ENCODE results near the gene FAR1. TPM values are rescaled to one million over a fixed set of nuclear protein-coding genes. Genes with fewer than 3 reads are reported as not detected.

Gene FAR1
- total RNA-seq, 4 donors from 2014 or later: 51.3 to 142 (median 89.5) TPM

DNA sequence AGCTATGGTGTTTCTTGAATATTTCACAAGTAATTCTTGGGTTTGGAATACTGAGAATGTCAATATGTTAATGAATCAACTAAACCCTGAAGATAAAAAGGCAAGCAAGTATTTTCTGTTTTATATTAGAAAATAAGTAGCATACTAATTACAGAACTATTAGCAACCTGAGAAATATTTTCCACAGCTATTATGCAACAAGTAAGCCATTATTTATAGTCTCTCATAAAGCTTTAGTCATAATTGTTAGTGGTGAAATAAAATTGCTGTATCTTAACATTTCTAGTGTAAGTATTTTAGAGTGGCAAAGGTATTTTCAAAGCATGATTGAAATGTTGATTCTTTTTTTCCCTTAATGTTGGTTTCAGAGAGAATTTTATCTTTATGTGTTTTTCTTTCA is 53.3 kb downstream of the FAR1 start:
- Histone ChIP-seq H3K4me3 (no peak overlapping the region), H3K9me3 (no peaks in the 10 kb centered on the region), H3K27ac (no peak overlapping the region), H3K36me3 (peaks cover 0 to 21% (median 4%) of the 10 kb centered on the region in 4 donors), H3K27me3 (no peaks in the 10 kb centered on the region), H3K4me1 (no peaks in the 10 kb centered on the region)
- DNase-seq: no peak
- in situ Hi-C loops (cut with MboI; ENCODE audit: low pct_ligation_motif_present in 1 of 4, low pct_unique_long_range_greater_than_20kb in 1 of 4, low sequenced_read_pairs in 3 of 4) (no loop called here), intact Hi-C loops (cut with DNase I; ENCODE audit: low total_unique reads) (no loop called here)
- TF ChIP-seq POLR2A (IDR thresholded peaks at IDR 0.05) (no peak), EP300 (IDR thresholded peaks at IDR 0.05; ENCODE audit: low read depth) (no peak), POLR2AphosphoS5 (IDR thresholded peaks at IDR 0.05) (no peak)
- TF ChIP-seq, protein P1, sequence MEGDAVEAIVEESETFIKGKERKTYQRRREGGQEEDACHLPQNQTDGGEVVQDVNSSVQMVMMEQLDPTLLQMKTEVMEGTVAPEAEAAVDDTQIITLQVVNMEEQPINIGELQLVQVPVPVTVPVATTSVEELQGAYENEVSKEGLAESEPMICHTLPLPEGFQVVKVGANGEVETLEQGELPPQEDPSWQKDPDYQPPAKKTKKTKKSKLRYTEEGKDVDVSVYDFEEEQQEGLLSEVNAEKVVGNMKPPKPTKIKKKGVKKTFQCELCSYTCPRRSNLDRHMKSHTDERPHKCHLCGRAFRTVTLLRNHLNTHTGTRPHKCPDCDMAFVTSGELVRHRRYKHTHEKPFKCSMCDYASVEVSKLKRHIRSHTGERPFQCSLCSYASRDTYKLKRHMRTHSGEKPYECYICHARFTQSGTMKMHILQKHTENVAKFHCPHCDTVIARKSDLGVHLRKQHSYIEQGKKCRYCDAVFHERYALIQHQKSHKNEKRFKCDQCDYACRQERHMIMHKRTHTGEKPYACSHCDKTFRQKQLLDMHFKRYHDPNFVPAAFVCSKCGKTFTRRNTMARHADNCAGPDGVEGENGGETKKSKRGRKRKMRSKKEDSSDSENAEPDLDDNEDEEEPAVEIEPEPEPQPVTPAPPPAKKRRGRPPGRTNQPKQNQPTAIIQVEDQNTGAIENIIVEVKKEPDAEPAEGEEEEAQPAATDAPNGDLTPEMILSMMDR (IDR thresholded peaks at IDR 0.05): no peak

DNA sequence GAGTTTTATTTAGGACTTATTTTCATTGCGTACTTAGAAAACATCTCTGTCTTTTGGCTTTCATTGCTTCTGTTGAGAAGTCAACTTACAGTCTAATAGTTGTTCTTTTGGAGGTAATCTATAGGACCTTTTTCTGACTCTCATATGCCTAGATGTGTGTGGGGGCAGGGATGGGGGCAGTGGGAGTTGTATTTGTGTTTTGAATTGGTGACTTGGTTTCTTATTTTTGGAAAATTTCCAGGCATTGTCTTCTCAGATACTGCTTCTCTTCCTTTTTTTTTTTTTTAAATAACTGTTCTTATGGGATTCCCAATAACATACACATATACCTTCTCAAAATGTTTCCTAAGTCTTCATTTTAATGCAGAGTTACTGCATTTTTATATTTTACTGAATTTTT is 58.0 kb downstream of the FAR1 start:
- TF ChIP-seq POLR2AphosphoS5 (IDR thresholded peaks at IDR 0.05): no peak
- TF ChIP-seq, protein P1 (IDR thresholded peaks at IDR 0.05): no peak
- no peak for TF ChIP-seq EP300 (IDR thresholded peaks at IDR 0.05; ENCODE audit: low read depth)
- no peak for TF ChIP-seq POLR2A (IDR thresholded peaks at IDR 0.05)
- Histone ChIP-seq H3K9me3 (no peaks in the 10 kb centered on the region), H3K4me3 (no peak overlapping the region), H3K27me3 (no peaks in the 10 kb centered on the region), H3K27ac (no peak overlapping the region), H3K4me1 (no peaks in the 10 kb centered on the region), H3K36me3 (peaks cover 0 to 47% (median 10%) of the 10 kb centered on the region in 4 donors)
- no peak for DNase-seq
- WGBS, 2 donors (ENCODE audit: low coverage in 1 of 2): 89 to 93% methylated on average over 1 of the region's 1 CpG
- in situ Hi-C loops (cut with MboI; ENCODE audit: low pct_ligation_motif_present in 1 of 4, low pct_unique_long_range_greater_than_20kb in 1 of 4, low sequenced_read_pairs in 3 of 4): no loop called here
- intact Hi-C loops (cut with DNase I; ENCODE audit: low total_unique reads): no loop called here

DNA sequence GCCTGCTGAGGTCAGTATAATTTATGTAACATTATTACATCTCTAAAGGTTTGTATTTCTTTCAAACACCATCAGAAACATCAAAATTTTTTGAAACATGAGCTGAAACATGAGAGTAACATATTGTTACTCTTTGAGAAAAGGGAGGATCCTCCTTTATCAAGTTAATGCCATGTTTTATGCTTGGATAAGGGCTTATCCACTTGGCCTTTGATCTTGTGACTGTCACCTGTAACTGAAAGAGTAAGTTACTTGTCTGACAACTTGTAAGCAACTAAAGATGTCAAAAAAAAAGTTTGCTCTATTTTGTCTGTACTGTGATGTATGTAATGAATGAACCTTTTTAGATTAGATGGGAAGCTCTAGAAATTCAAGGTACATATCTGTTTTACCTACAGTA is 59.6 kb downstream of the FAR1 start:
- no peaks in the 10 kb centered on the region for H3K27me3 ChIP-seq
- TF ChIP-seq EP300 (IDR thresholded peaks at IDR 0.05; ENCODE audit: low read depth) (no peak), POLR2A (IDR thresholded peaks at IDR 0.05) (no peak), POLR2AphosphoS5 (IDR thresholded peaks at IDR 0.05) (no peak)
- TF ChIP-seq, protein P1 (IDR thresholded peaks at IDR 0.05): no peak
- in situ Hi-C loops (cut with MboI; ENCODE audit: low pct_ligation_motif_present in 1 of 4, low pct_unique_long_range_greater_than_20kb in 1 of 4, low sequenced_read_pairs in 3 of 4): no loop called here
- no peak overlapping the region for H3K4me3 ChIP-seq
- intact Hi-C loops (cut with DNase I; ENCODE audit: low total_unique reads): no loop called here
- no peak overlapping the region for H3K27ac ChIP-seq
- peaks cover 0 to 39% (median 10%) of the 10 kb centered on the region in 4 donors for H3K36me3 ChIP-seq
- no peaks in the 10 kb centered on the region for H3K4me1 ChIP-seq
- no peaks in the 10 kb centered on the region for H3K9me3 ChIP-seq
- DNase-seq: no peak

DNA sequence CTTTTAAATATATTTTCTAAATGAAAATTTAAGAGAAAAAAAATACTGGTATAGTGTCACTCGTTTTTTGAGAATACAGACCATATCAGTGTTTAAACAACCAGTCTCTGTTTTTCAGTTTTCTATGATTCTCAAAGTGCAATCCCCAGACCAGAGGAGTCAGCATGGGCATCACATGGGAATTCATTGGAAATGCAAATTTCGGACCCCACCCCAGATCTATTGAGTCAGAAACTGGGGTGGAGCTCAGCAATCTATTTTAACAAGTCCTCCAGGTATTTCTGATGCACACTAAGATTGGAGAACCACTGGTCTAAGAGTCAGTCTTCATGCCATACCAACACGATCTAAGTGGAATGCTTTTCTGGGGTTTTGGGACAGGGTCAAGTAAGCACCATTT is 66.1 kb downstream of the FAR1 start:
- DNase-seq: no peak
- Histone ChIP-seq H3K4me3 (no peak overlapping the region), H3K27ac (no peak overlapping the region), H3K4me1 (no peaks in the 10 kb centered on the region), H3K9me3 (no peaks in the 10 kb centered on the region), H3K27me3 (no peaks in the 10 kb centered on the region), H3K36me3 (peaks cover 0 to 2% (median 0%) of the 10 kb centered on the region in 4 donors)
- intact Hi-C loops (cut with DNase I; ENCODE audit: low total_unique reads): no loop called here
- TF ChIP-seq POLR2A (IDR thresholded peaks at IDR 0.05): no peak
- no peak for TF ChIP-seq EP300 (IDR thresholded peaks at IDR 0.05; ENCODE audit: low read depth)
- TF ChIP-seq, protein P1 (IDR thresholded peaks at IDR 0.05): no peak
- TF ChIP-seq POLR2AphosphoS5 (IDR thresholded peaks at IDR 0.05): no peak
- 92 to 100% methylated on average over 3 of the region's 3 CpGs for WGBS, 2 donors (ENCODE audit: low coverage in 1 of 2)
- in situ Hi-C loops (cut with MboI; ENCODE audit: low pct_ligation_motif_present in 1 of 4, low pct_unique_long_range_greater_than_20kb in 1 of 4, low sequenced_read_pairs in 3 of 4): no loop called here

Measured in transverse colon (tissue), 4 donors.